Sigmoid colon (tissue), 7 donors: ENCODE data around the gene MCOLN2. TPM values are rescaled to one million over a fixed set of nuclear protein-coding genes. Genes with fewer than 3 reads are reported as not detected.

Experiments
- DNase-seq: peaks from one replicate; pipeline ENCODE4 v3.0.0-alpha.2; 2019
- H3K27ac ChIP-seq, 4 donors: fragments of 200-600 bp; sonication (generic); one replicate each; pipeline ENCODE4 v1.5.1; 2016 to 2019; ENCODE audit warnings: mild to moderate bottlenecking in 1 of 4
- H3K27me3 ChIP-seq, 3 donors: fragments of 200-600 bp; sonication (generic); one replicate each; pipeline ENCODE4 v1.5.1; 2019; ENCODE audit warnings: mild to moderate bottlenecking in 1 of 3
- H3K36me3 ChIP-seq, 4 donors: fragments of 200-600 bp; sonication (generic); one replicate each; pipeline ENCODE4 v1.5.1; 2016 to 2019
- H3K4me1 ChIP-seq, 4 donors: fragments of 200-600 bp; sonication (generic); one replicate each; pipeline ENCODE4 v1.5.1; 2017 to 2019
- H3K4me3 ChIP-seq, 4 donors: fragments of 200-600 bp; sonication (generic); one replicate each; pipeline ENCODE4 v1.5.1; 2017 to 2019; ENCODE audit warnings: mild to moderate bottlenecking in 2 of 4, moderate library complexity in 1 of 4
- H3K9me3 ChIP-seq, 4 donors: fragments of 200-600 bp in 3 of 4; sonication (generic) in 3 of 4; one replicate each; pipeline versions ENCODE4 v1.5.1 to v1.6.1; 2013 to 2019
- EP300 ChIP-seq, 4 donors: sonication (generic); formaldehyde crosslinking; IDR thresholded peaks; one replicate each; pipeline ENCODE4 v1.6.1; 2017; ENCODE audit warnings: antibody characterized with exemption in 4 of 4
- POLR2A ChIP-seq, 2 donors: fragments of 450-650 bp; IDR thresholded peaks; one replicate each; pipeline ENCODE4 v1.6.1; 2016; ENCODE audit warnings: antibody characterized with exemption in 2 of 2, mild to moderate bottlenecking in 2 of 2, moderate library complexity in 2 of 2
- POLR2AphosphoS5 ChIP-seq, 4 donors: sonication (generic); formaldehyde crosslinking; IDR thresholded peaks; one replicate each; pipeline ENCODE4 v1.6.1; 2017; ENCODE audit warnings: antibody characterized with exemption in 4 of 4
- WGBS, 2 donors: extraction: QIAGEN DNeasy Blood & Tissue Kit; methylation state at CpG; one replicate each; pipeline ENCODE4 v1.1.7; 2013; 5-methylcytosine and 5-hydroxymethylcytosine counted together
- intact Hi-C: fragments of 100-400 bp; cut with DNase I; formaldehyde crosslinking; loops from one replicate; pipeline ENCODE4 v1.15.1; 2023
- polyA plus RNA-seq, 3 donors: library from polyadenylated mRNA; stranded (reverse); fragments of 200-250 nt; gene quantifications; one replicate each; pipeline ENCODE4 v1.2.3, GENCODE V29; 2013
- total RNA-seq, 4 donors: library from RNA; depleted of rRNA; stranded (reverse); fragments of >200 nt; gene quantifications; one replicate each; pipeline ENCODE4 v1.1.0, GENCODE V29; 2016
- TF ChIP-seq, protein P1 (sequence below), 4 experiments: fragments of 450-650 bp in 3 of 4; fragments of 200-600 bp in 1 of 4; IDR thresholded peaks; one replicate each; pipeline ENCODE4 v1.5.1; 2016 to 2019; ENCODE audit warnings: antibody characterized with exemption in 4 of 4, mild to moderate bottlenecking in 3 of 4, moderate library complexity in 2 of 4
- donor health status: healthy with polysubstance abuse.
- donor health status: Bipolar disorder and iron deficiency.
- donor health status: healthy.

MCOLN2 gene
- total and polyA plus RNA-seq, 7 donors, result 0.54 to 15.0 (median 4.9) TPM

DNA sequence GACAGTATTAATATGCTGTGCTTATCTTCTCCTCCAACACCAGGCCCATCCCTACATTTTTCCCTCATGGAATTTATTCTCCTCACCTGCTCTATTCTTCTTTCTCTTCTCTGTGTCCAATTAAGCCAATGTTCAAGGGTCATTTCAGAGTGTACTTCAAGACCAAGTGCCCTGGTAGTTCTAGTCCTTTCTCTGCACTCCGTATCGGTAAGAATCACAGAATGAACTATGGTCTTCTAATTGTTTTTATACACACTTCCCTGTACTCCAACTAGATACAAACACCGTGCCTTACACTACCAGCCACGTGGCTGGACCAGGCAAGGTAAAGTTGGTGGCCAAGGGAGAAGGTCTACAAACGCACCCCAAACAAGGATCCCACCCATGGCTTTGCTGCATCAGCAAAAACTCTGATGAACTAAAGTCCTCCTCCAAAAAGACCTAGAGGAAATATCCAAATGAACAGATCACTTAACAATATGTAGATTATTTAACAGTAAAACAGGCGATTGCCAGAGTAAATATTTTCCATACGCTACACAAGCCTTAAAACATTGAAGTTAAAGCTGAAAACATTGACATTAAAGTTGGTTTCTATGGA is 63.8 kb downstream of the MCOLN2 start:
- Histone ChIP-seq H3K4me3 (no peak overlapping the region), H3K4me1 (peaks cover 0 to 3% (median 0%) of the 10 kb centered on the region in 4 donors), H3K9me3 (no peaks in the 10 kb centered on the region), H3K27ac (no peak overlapping the region), H3K27me3 (no peaks in the 10 kb centered on the region), H3K36me3 (no peaks in the 10 kb centered on the region)
- TF ChIP-seq EP300 (IDR thresholded peaks at IDR 0.05), result no peak
- TF ChIP-seq, protein P1, sequence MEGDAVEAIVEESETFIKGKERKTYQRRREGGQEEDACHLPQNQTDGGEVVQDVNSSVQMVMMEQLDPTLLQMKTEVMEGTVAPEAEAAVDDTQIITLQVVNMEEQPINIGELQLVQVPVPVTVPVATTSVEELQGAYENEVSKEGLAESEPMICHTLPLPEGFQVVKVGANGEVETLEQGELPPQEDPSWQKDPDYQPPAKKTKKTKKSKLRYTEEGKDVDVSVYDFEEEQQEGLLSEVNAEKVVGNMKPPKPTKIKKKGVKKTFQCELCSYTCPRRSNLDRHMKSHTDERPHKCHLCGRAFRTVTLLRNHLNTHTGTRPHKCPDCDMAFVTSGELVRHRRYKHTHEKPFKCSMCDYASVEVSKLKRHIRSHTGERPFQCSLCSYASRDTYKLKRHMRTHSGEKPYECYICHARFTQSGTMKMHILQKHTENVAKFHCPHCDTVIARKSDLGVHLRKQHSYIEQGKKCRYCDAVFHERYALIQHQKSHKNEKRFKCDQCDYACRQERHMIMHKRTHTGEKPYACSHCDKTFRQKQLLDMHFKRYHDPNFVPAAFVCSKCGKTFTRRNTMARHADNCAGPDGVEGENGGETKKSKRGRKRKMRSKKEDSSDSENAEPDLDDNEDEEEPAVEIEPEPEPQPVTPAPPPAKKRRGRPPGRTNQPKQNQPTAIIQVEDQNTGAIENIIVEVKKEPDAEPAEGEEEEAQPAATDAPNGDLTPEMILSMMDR (IDR thresholded peaks at IDR 0.05), result no peak
- no peak for TF ChIP-seq POLR2AphosphoS5 (IDR thresholded peaks at IDR 0.05)
- no peak for TF ChIP-seq POLR2A (IDR thresholded peaks at IDR 0.05)
- WGBS, 2 donors, result 88 to 92% methylated on average over 7 of the region's 7 CpGs
- no peak for DNase-seq
- intact Hi-C loops, result loop anchor here (10.0 kb wide), 1 partner anchor 268 kb away; no protein-coding TSS in a partner anchor

DNA sequence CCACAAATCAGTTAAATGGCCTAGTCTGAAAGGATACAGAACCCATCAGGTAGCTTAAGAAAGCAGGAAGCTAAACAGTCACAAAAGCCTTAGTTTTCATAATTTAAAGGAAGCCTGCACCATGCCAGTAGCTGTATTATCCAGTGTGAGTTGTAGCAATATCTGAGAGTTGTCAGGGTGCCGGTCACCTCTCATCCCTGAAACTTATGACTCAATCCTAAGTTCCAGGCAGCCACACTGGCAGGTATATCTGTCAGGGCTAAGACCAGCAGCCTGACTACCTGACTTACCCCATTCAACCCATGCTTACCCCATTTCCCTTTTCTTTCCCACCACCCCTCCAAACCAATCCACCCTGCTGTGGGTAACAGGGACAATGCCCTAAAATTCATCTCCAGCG is 66.1 kb downstream of the MCOLN2 start:
- no peaks in the 10 kb centered on the region for H3K27me3 ChIP-seq
- DNase-seq, result no peak
- H3K27ac ChIP-seq, result no peak overlapping the region
- TF ChIP-seq EP300 (IDR thresholded peaks at IDR 0.05) (no peak), POLR2AphosphoS5 (IDR thresholded peaks at IDR 0.05) (no peak), POLR2A (IDR thresholded peaks at IDR 0.05) (no peak)
- TF ChIP-seq, protein P1 (IDR thresholded peaks at IDR 0.05), result no peak
- H3K4me1 ChIP-seq, result no peaks in the 10 kb centered on the region
- H3K9me3 ChIP-seq, result no peaks in the 10 kb centered on the region
- H3K4me3 ChIP-seq, result no peak overlapping the region
- no peaks in the 10 kb centered on the region for H3K36me3 ChIP-seq
- intact Hi-C loops, result loop anchor here (10.0 kb wide), 1 partner anchor 266 kb away; no protein-coding TSS in a partner anchor
- 91% methylated on average over 2 of the region's 2 CpGs for WGBS, 2 donors

DNA sequence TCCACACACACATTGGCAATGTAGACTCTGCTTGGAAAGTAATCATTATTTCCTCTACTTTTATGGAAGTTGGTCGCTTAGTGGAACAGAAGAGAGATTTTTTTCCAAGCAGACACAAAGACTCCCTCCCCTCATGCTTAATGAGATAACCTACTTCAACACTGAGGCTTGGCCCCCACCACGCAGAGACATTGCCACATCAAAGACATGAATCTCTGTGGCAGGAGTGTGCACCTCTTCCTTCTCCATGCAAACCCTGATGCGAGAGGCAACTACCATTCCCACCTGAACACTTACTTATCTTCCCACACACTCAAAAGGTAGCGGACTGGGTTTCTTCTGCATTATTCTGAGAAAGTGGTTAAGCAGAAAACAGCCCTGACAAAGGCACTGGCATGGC is 66.6 kb downstream of the MCOLN2 start:
- TF ChIP-seq, protein P1 (IDR thresholded peaks at IDR 0.05), result no peak
- TF ChIP-seq POLR2AphosphoS5 (IDR thresholded peaks at IDR 0.05), result no peak
- no peak for TF ChIP-seq POLR2A (IDR thresholded peaks at IDR 0.05)
- no peak for TF ChIP-seq EP300 (IDR thresholded peaks at IDR 0.05)
- Histone ChIP-seq H3K36me3 (no peaks in the 10 kb centered on the region), H3K27me3 (no peaks in the 10 kb centered on the region), H3K4me1 (no peaks in the 10 kb centered on the region), H3K4me3 (no peak overlapping the region), H3K9me3 (no peaks in the 10 kb centered on the region), H3K27ac (no peak overlapping the region)
- DNase-seq, result no peak
- intact Hi-C loops, result loop anchor here (10.0 kb wide), 1 partner anchor 266 kb away; no protein-coding TSS in a partner anchor
- WGBS, 2 donors, result 77 to 89% methylated on average over 4 of the region's 4 CpGs

DNA sequence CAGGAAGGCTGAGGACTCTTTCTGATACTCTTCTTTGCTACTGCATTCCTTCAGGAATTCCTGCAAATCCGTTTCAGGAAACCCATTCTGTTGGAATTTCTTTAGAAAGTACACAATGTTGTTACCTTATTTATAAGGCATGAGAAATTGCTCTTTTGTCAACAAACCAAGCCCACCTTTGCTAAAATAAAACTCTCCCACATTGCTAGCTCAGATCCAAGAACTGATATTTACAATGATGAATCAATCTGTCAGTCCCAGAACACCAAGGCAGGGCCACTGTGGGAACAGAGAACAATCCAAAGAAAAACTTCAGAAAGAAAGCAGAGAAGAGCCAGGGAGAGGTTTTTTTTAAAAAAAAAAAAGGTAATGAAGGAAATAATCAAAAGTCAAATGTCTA is 67.3 kb downstream of the MCOLN2 start:
- no peaks in the 10 kb centered on the region for H3K27me3 ChIP-seq
- H3K4me1 ChIP-seq, result no peaks in the 10 kb centered on the region
- no peaks in the 10 kb centered on the region for H3K36me3 ChIP-seq
- no peak overlapping the region for H3K27ac ChIP-seq
- intact Hi-C loops, result no loop called here
- TF ChIP-seq POLR2AphosphoS5 (IDR thresholded peaks at IDR 0.05), result no peak
- TF ChIP-seq EP300 (IDR thresholded peaks at IDR 0.05), result no peak
- no peak for TF ChIP-seq POLR2A (IDR thresholded peaks at IDR 0.05)
- TF ChIP-seq, protein P1 (IDR thresholded peaks at IDR 0.05), result no peak
- DNase-seq, result no peak
- no peaks in the 10 kb centered on the region for H3K9me3 ChIP-seq
- no peak overlapping the region for H3K4me3 ChIP-seq
- WGBS, 2 donors, result 50 to 70% methylated on average over 1 of the region's 1 CpG

DNA sequence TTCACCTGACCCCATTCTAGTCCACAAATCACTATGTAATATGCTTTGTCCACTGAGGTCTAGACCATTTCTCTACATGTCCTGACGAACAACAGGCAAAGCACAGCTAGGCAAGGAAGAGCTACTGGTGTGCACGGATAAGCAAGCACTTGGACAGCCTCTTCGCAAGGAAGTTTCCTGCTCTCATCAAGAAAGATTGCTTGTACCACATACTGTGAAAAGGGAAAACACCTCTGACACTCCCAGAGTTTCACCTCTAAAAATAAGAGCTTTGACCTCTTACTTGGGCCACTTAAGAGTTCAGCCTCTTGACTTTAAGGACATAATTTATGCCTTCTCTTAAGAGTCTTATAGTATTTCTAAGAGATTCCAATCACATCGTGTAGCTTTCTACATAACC is 67.9 kb downstream of the MCOLN2 start:
- 71 to 84% methylated on average over 4 of the region's 4 CpGs for WGBS, 2 donors
- Histone ChIP-seq H3K27ac (no peak overlapping the region), H3K36me3 (no peaks in the 10 kb centered on the region), H3K27me3 (no peaks in the 10 kb centered on the region), H3K4me3 (no peak overlapping the region), H3K4me1 (no peaks in the 10 kb centered on the region), H3K9me3 (no peaks in the 10 kb centered on the region)
- intact Hi-C loops, result no loop called here
- no peak for DNase-seq
- TF ChIP-seq, protein P1 (IDR thresholded peaks at IDR 0.05), result no peak
- no peak for TF ChIP-seq EP300 (IDR thresholded peaks at IDR 0.05)
- TF ChIP-seq POLR2AphosphoS5 (IDR thresholded peaks at IDR 0.05), result no peak
- no peak for TF ChIP-seq POLR2A (IDR thresholded peaks at IDR 0.05)
